Stimulated activated naive CD8-positive, alpha-beta T cell treated with anti-CD3 and anti-CD28 coated beads, Interleukin-15, amount 100 ng/mL, for 72 hours (primary cell): ENCODE results near the gene RALGDS.

Source experiments
- ATAC-seq: fragments of 150-1000 bp; cut with Tn5 transposase; 2 replicates; pipeline ENCODE4 v1.10.0; 2021; ENCODE audit warnings: mild to moderate bottlenecking, moderate library complexity
- DNase-seq, 2 donors: peaks; one replicate each; pipeline ENCODE4 v3.0.0; 2021 to 2022
- H3K27ac Mint-ChIP-seq, 2 donors: one replicate each; pipeline ENCODE4 v1.8.0; 2022; ENCODE audit warnings: mild to moderate bottlenecking in 2 of 2, mixed read lengths in 2 of 2, moderate library complexity in 2 of 2
- H3K27me3 Mint-ChIP-seq: one replicate; pipeline ENCODE4 v1.8.0; 2022; ENCODE audit warnings: mixed read lengths
- H3K4me1 Mint-ChIP-seq: one replicate; pipeline ENCODE4 v1.8.0; 2022; ENCODE audit warnings: mild to moderate bottlenecking, mixed read lengths
- H3K4me3 Mint-ChIP-seq, 2 donors: one replicate each; pipeline ENCODE4 v1.8.0; 2022; ENCODE audit warnings: mild to moderate bottlenecking in 2 of 2, mixed read lengths in 2 of 2, moderate library complexity in 1 of 2
- H3K9me3 Mint-ChIP-seq, 2 donors: one replicate each; pipeline ENCODE4 v1.8.0; 2022; ENCODE audit warnings: mixed read lengths in 2 of 2

RALGDS gene

DNA sequence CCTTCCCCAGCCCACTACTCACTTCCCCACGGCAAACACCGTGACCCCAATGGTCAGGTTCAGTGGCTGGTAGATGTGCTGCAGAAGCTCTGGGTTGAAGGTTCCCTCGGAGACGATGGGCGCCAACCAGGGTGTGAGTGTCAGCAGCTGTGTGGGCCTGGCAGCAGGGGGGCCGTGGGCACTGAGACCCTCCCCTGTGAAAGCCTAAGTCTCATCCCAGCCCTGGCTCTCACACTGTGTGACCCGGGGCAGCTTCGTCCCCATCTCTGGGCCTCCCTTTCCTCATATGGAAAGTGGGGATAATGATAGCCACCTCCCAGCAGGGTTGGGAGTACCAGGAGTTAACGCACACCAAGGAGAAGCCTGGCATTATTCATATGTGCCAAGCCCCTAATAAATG, 34.1 kb upstream of the RALGDS start:
- H3K27ac Mint-ChIP-seq = no peak overlapping the region
- peaks cover 8% of the 10 kb centered on the region for H3K4me1 Mint-ChIP-seq
- H3K27me3 Mint-ChIP-seq = no peaks in the 10 kb centered on the region
- no peaks in the 10 kb centered on the region for H3K9me3 Mint-ChIP-seq
- no peak for DNase-seq
- ATAC-seq = no peak
- no peak overlapping the region for H3K4me3 Mint-ChIP-seq

DNA sequence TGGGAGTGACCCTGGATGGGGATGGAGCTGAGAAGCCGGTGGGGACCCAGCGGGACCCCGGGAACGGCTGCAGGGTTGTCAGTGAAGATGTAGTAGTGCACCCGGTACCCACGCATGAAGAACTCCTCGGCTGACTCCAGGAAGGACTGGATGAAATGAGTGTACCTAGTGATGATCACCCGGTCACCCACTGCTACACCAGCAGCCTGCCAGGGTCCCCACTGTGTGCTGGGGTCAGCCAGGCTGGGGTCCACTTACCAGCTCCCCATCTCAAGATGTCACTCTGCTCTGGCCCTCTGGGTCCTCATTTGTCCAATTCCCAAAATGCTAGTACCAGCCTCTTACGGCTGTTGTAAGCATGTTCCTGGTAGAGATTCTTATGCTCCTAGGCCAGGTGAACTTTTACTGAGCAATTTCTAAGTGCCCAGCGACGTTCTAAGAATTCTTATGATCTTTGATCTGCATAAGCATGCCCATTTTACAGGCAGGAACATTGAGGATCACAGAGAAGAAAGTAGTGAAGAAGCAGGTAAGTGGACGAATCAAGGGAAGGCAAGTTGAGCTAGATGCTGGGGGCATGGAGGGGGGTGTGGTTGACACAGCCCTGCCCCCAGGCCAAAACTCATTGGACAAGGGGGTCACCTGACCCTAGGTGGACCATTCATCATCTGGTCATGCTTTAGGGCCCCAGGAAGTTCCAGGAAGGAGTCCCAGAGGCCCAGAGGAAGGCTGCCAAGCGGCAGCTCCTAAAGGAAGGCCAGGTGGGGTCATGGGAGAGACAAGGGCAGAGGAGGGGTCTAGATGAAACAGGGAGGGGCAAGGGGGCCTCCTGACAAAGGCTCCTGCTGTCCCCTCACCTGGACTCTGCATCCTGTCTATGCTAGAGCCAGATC, 33.3 kb upstream of the RALGDS start:
- Mint-ChIP-seq H3K27me3 (no peaks in the 10 kb centered on the region), H3K27ac (peak overlapping the region in 1 of 2 donors; percentile 50), H3K4me1 (peaks cover 12% of the 10 kb centered on the region), H3K4me3 (no peak overlapping the region), H3K9me3 (no peaks in the 10 kb centered on the region)
- no peak for DNase-seq
- no peak for ATAC-seq

GRCh38 chr9:133153227-133154096, 32.4 kb upstream of the RALGDS start:
- ATAC-seq = no peak

DNA sequence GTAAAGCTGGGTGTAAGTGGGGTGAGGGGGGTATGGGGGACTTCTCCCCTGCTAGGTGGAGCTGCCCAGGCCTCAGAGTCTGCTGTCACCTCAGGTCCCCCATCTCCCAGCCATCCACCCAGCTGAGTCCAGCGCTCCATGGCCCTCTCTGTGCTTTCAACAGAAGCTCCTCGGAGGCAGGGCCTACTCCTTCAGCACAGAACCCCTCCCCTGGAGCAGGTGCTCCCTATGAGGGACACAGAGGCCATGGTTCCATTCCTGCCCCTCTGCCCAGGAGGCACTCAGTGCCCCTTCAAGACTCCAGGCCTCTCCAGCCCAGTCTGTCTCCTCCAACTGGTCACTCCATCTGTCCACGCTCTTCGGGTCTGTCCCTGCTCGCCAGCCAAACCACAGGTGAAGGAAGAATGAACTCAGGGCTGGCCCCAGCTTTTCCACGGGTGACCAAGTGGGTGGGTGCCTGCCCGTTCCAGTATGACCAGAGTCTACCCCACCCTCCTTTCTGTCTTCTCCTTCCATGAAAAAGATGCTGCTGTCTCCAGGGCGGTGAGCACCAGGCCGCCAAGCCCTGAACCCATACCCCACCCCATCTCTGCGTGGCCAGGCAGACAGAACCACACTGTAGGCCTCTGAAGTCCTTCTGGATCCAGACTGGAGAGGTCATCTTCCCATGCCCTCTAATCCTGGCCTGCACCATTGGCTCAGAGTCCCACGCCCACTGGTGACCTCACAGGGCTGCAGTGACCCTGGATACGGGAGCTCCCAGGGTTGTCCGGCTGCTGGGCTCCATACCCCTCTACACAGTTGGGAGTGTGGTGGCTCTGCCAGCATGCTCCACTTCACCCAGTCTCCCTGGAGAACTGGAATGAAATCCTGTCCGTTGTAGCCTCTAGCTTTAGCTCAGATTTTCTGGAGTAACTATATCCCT, 30.8 kb upstream of the RALGDS start:
- H3K4me3 Mint-ChIP-seq = no peak overlapping the region
- H3K27me3 Mint-ChIP-seq = no peaks in the 10 kb centered on the region
- peak overlapping the region in 1 of 2 donors; percentile 67 for H3K27ac Mint-ChIP-seq
- no peaks in the 10 kb centered on the region for H3K9me3 Mint-ChIP-seq
- DNase-seq = no peak
- no peak for ATAC-seq
- peaks cover 30% of the 10 kb centered on the region for H3K4me1 Mint-ChIP-seq

More at GRCh38 chr9:133153227-133154096, 32.4 kb upstream of the RALGDS start:
- Mint-ChIP-seq H3K27me3 (no peaks in the 10 kb centered on the region), H3K4me3 (no peak overlapping the region), H3K4me1 (peaks cover 14% of the 10 kb centered on the region), H3K27ac (no peak overlapping the region), H3K9me3 (no peaks in the 10 kb centered on the region)
- DNase-seq = no peak

DNA sequence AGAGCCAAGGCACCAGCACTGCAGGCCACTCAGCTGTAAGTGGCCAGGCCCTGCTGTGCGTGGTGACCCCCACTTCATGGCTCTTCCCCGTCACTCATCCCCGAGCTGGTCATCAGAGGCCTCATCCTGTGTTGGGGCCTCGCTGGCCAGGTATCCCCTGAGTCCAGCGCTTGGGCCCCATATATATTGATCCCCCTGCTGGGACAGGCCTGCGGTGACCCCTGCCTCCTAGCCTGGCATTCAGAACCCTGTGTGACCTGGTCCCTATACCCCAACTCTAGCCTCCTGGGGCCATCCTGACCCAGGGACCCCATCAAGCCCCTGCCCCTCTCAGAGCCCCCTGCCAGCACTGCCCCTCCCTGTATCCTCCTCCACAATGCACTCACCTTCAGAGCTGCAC, 30.0 kb upstream of the RALGDS start:
- Mint-ChIP-seq H3K27me3 (no peaks in the 10 kb centered on the region), H3K9me3 (no peaks in the 10 kb centered on the region), H3K4me3 (no peak overlapping the region), H3K4me1 (peaks cover 36% of the 10 kb centered on the region), H3K27ac (no peak overlapping the region)
- no peak for ATAC-seq
- DNase-seq = no peak

- Mint-ChIP-seq H3K4me1 (peaks cover 51% of the 10 kb centered on the region), H3K4me3 (peak overlapping the region; percentile 80 to 84), H3K9me3 (no peaks in the 10 kb centered on the region), H3K27me3 (no peaks in the 10 kb centered on the region), H3K27ac (peak overlapping the region; percentile 74)
- peak; percentile 89 to 90 for DNase-seq
- peak; percentile 79 for ATAC-seq
Measured at GRCh38 chr9:133149130-133150015, 28.3 kb upstream of the RALGDS start.

GRCh38 chr9:133148199-133149129, 27.4 kb upstream of the RALGDS start:
- Mint-ChIP-seq H3K9me3 (no peaks in the 10 kb centered on the region), H3K27me3 (no peaks in the 10 kb centered on the region), H3K4me1 (peaks cover 60% of the 10 kb centered on the region), H3K4me3 (peak overlapping the region; percentile 92 to 97), H3K27ac (peak overlapping the region; percentile 95 to 100)
- peak; percentile 32 for ATAC-seq
- peak; percentile 61 to 62 for DNase-seq

GRCh38 chr9:133147412-133148198, 26.6 kb upstream of the RALGDS start:
- peaks cover 69% of the 10 kb centered on the region for H3K4me1 Mint-ChIP-seq
- peak; percentile 5 for ATAC-seq
- peak overlapping the region; percentile 95 to 100 for H3K27ac Mint-ChIP-seq
- H3K4me3 Mint-ChIP-seq = peak overlapping the region; percentile 92 to 97
- no peaks in the 10 kb centered on the region for H3K27me3 Mint-ChIP-seq
- no peaks in the 10 kb centered on the region for H3K9me3 Mint-ChIP-seq
- DNase-seq = peak; percentile 82 to 88

DNA sequence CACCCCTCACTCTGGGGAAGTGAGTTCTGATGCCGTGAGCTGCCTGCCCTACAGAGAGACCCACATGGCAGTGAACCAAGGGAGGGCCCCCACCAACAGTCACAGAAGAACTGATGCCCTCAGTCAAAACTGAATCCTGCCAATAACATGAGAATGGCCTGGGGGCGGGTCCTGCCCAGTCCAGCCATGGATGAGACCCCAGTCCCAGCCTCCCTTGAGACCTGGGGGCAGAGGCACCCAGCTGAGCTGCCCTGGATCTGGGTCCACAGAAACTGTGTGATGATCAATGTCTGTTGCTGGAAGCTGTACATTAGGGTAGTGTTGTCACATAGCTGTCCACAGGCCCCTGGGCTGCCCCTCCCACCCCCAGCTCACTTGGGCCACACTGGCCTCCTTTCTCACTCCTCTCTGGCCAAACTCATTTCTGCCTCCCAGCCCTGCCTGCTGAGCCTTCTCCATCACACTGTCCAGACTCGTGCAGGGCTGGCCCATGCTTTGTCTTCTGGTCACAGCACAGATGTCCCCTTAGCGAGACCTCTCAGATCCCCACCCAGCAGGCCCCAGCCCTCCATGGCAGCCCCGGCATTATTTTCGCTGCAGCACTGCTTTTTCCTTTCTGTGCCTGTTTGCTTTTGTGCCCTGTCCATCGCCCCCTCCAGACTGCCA, 25.8 kb upstream of the RALGDS start:
- ATAC-seq (no peak), DNase-seq (no peak)
- Mint-ChIP-seq H3K4me3 (peak overlapping the region; percentile 92 to 97), H3K27me3 (no peaks in the 10 kb centered on the region), H3K27ac (peak overlapping the region; percentile 95 to 100), H3K4me1 (peaks cover 76% of the 10 kb centered on the region), H3K9me3 (no peaks in the 10 kb centered on the region)

GRCh38 chr9:133144904-133145851, 24.1 kb upstream of the RALGDS start:
- Mint-ChIP-seq H3K4me3 (peak overlapping the region; percentile 85 to 87), H3K27ac (no peak overlapping the region), H3K9me3 (no peaks in the 10 kb centered on the region), H3K27me3 (no peaks in the 10 kb centered on the region), H3K4me1 (peaks cover 85% of the 10 kb centered on the region)
- ATAC-seq (no peak), DNase-seq (no peak)

- ATAC-seq (peak; percentile 82), DNase-seq (peak; percentile 94 to 97)
- Mint-ChIP-seq H3K4me1 (peaks cover 83% of the 10 kb centered on the region), H3K27me3 (no peaks in the 10 kb centered on the region), H3K9me3 (no peaks in the 10 kb centered on the region), H3K4me3 (peak overlapping the region; percentile 85 to 87), H3K27ac (peak overlapping the region; percentile 92 to 95)
Measured at GRCh38 chr9:133144142-133144903, 23.3 kb upstream of the RALGDS start.
